SK-N-SH (cell line): ENCODE measurements around the gene DDX24. TPM values are rescaled to one million over a fixed set of nuclear protein-coding genes. Genes with fewer than 3 reads are reported as not detected.

Source experiments
- CTCF ChIA-PET: fragments of 300-600, 350-600 bp; formaldehyde crosslinking; extraction: SDS; loops from one replicate; lab custom pipeline; 2021; lab: Yijun Ruan, JAX
- POLR2A ChIA-PET: fragments of 350-600 bp; sonication (Branson Sonifier 250); formaldehyde crosslinking; extraction: SDS; loops from one replicate; lab custom pipeline; 2020; ENCODE audit warnings: antibody characterized with exemption, inconsistent platforms; lab: Yijun Ruan, JAX
- DNase-seq: peaks from one replicate; pipeline ENCODE4 v3.0.0; 2012
- H2AFZ ChIP-seq: fragments of 200-600 bp; sonication (generic); 2 replicates; pipeline ENCODE4 v1.8.1; 2016; ENCODE audit warnings: antibody characterized with exemption, mild to moderate bottlenecking, low read depth
- H3F3A ChIP-seq: fragments of 200-600 bp; sonication (generic); replicated peaks from 2 replicates; pipeline ENCODE3; 2016; ENCODE audit warnings: antibody characterized with exemption, mild to moderate bottlenecking; ENCODE audit not compliant: insufficient read depth
- H3K27ac ChIP-seq, 2 experiments: fragments of 200-500 bp in 1 of 2; fragments of 200-600 bp in 1 of 2; sonication (Bioruptor generic) in 1 of 2; sonication (generic), shearing (Covaris generic) in 1 of 2; 2 replicates each; pipeline versions ENCODE4 v1.5.1 to v1.6.1; 2014 to 2016; ENCODE audit warnings: low read depth in 2 of 2, inconsistent platforms in 1 of 2, low read length in 1 of 2, mild to moderate bottlenecking in 1 of 2, mixed read lengths in 1 of 2
- H3K27me3 ChIP-seq: fragments of 200-600 bp; sonication (generic), shearing (Covaris generic); 2 replicates; pipeline ENCODE4 v1.6.1; 2016; ENCODE audit warnings: mixed run types; ENCODE audit not compliant: insufficient read depth
- H3K36me3 ChIP-seq, 2 experiments: fragments of 200-500 bp in 1 of 2; fragments of 200-600 bp in 1 of 2; sonication (Bioruptor generic) in 1 of 2; sonication (generic) in 1 of 2; replicated peaks in 1 of 2; 2 replicates each; pipeline versions ENCODE3 to v1.5.1; 2014 to 2016; ENCODE audit warnings: low read length in 1 of 2, mild to moderate bottlenecking in 1 of 2; ENCODE audit not compliant: insufficient read depth in 2 of 2, control insufficient read depth in 1 of 2
- H3K4me1 ChIP-seq, 2 experiments: fragments of 200-500 bp in 1 of 2; fragments of 200-600 bp in 1 of 2; sonication (Bioruptor generic) in 1 of 2; sonication (generic), shearing (Covaris generic) in 1 of 2; 2 replicates each; pipeline versions ENCODE4 v1.5.1 to v1.6.1; 2014 to 2016; ENCODE audit warnings: low read depth in 1 of 2, low read length in 1 of 2, mixed run types in 1 of 2; ENCODE audit not compliant: insufficient read depth in 2 of 2, control insufficient read depth in 1 of 2
- H3K4me2 ChIP-seq: fragments of 200-600 bp; sonication (generic), shearing (Covaris generic); 2 replicates; pipeline ENCODE4 v1.6.1; 2017; ENCODE audit warnings: mixed run types
- H3K4me3 ChIP-seq, 2 experiments: fragments of 200-500 bp in 1 of 2; fragments of 200-600 bp in 1 of 2; sonication (Bioruptor generic) in 1 of 2; sonication (generic), shearing (Covaris generic) in 1 of 2; 2 replicates each; pipeline versions ENCODE4 v1.5.1 to v1.8.1; 2014 to 2016; ENCODE audit warnings: low read depth in 2 of 2, inconsistent platforms in 1 of 2, low read length in 1 of 2, mild to moderate bottlenecking in 1 of 2, mixed read lengths in 1 of 2, moderate library complexity in 1 of 2
- H3K79me2 ChIP-seq: fragments of 200-600 bp; sonication (generic); 2 replicates; pipeline ENCODE4 v1.8.1; 2017; ENCODE audit warnings: mild to moderate bottlenecking; ENCODE audit not compliant: insufficient read depth
- H3K9ac ChIP-seq: fragments of 200-600 bp; sonication (generic); 2 replicates; pipeline ENCODE4 v1.6.1; 2017; ENCODE audit warnings: mixed run types
- H3K9me2 ChIP-seq: fragments of 200-600 bp; sonication (generic); 2 replicates; pipeline ENCODE4 v1.6.1; 2017; ENCODE audit warnings: mixed run types
- H3K9me3 ChIP-seq: fragments of 200-600 bp; sonication (generic); 2 replicates; pipeline ENCODE4 v1.6.1; 2017; ENCODE audit warnings: mixed run types, mild to moderate bottlenecking, moderate library complexity
- H4K20me1 ChIP-seq: fragments of 200-600 bp; sonication (generic); 2 replicates; pipeline ENCODE4 v1.6.1; 2017; ENCODE audit warnings: mild to moderate bottlenecking, mixed run types; ENCODE audit not compliant: insufficient read depth
- CHD2 ChIP-seq: fragments of 150-350 bp; IDR thresholded peaks from 2 replicates; pipeline ENCODE4 v1.6.1; 2018; ENCODE audit warnings: low read length; ENCODE audit not compliant: partially characterized antibody
- ELF1 ChIP-seq: IDR thresholded peaks from 2 replicates; pipeline ENCODE4 v1.4.0; 2012
- EP300 ChIP-seq, 2 experiments: IDR thresholded peaks; 2 replicates each; pipeline versions ENCODE4 v1.4.0 to v1.6.1; 2012; ENCODE audit warnings: borderline replicate concordance in 1 of 2, low read depth in 1 of 2, low read length in 1 of 2
- EZH2phosphoT487 ChIP-seq: fragments of 200-600 bp; sonication (generic); IDR thresholded peaks from 2 replicates; pipeline ENCODE4 v1.6.1; 2017; ENCODE audit warnings: low read depth, mixed run types, mild to moderate bottlenecking, antibody characterized with exemption, moderate library complexity, borderline replicate concordance
- FOSL2 ChIP-seq: IDR thresholded peaks from 2 replicates; pipeline ENCODE4 v1.4.0; 2012; ENCODE audit warnings: low read depth, mild to moderate bottlenecking, moderate library complexity, borderline replicate concordance
- GATA2 ChIP-seq: sonication (generic); formaldehyde crosslinking; IDR thresholded peaks from 2 replicates; pipeline ENCODE4 v1.5.0; 2020; ENCODE audit warnings: mild to moderate bottlenecking, missing genetic modification reagents
- JUND ChIP-seq: IDR thresholded peaks from 2 replicates; pipeline ENCODE4 v1.4.0; 2012
- MEF2A ChIP-seq: IDR thresholded peaks from 2 replicates; pipeline ENCODE4 v1.4.0; 2012; ENCODE audit warnings: low read depth, borderline replicate concordance
- MXI1 ChIP-seq: IDR thresholded peaks from 2 replicates; pipeline ENCODE4 v1.6.1; 2012; ENCODE audit warnings: mild to moderate bottlenecking, low read depth, low read length, improper control_type of control experiment
- NFIC ChIP-seq: IDR thresholded peaks from 2 replicates; pipeline ENCODE4 v1.4.0; 2012; ENCODE audit warnings: borderline replicate concordance
- NRF1 ChIP-seq: IDR thresholded peaks from 2 replicates; pipeline ENCODE4 v1.6.1; 2012; ENCODE audit warnings: low read depth, mild to moderate bottlenecking, low read length
- POLR2AphosphoS5 ChIP-seq: IDR thresholded peaks from 2 replicates; pipeline ENCODE4 v1.6.1; 2012; ENCODE audit warnings: low read depth, low read length
- RCOR1 ChIP-seq: fragments of 150-350 bp; IDR thresholded peaks from 2 replicates; pipeline ENCODE4 v1.6.1; 2017; ENCODE audit warnings: antibody characterized with exemption, low read length
- SIN3A ChIP-seq: IDR thresholded peaks from 2 replicates; pipeline ENCODE4 v1.6.1; 2012; ENCODE audit warnings: low read depth, mild to moderate bottlenecking, low read length, moderate library complexity, borderline replicate concordance
- TAF1 ChIP-seq: IDR thresholded peaks from 2 replicates; pipeline ENCODE4 v1.6.1; 2012; ENCODE audit warnings: low read depth, mild to moderate bottlenecking, low read length, moderate library complexity, borderline replicate concordance
- TCF12 ChIP-seq: IDR thresholded peaks from 2 replicates; pipeline ENCODE4 v1.4.0; 2012
- TEAD4 ChIP-seq: IDR thresholded peaks from 2 replicates; pipeline ENCODE4 v1.4.0; 2012; ENCODE audit warnings: mild to moderate bottlenecking, borderline replicate concordance; ENCODE audit not compliant: insufficient read depth
- YY1 ChIP-seq: IDR thresholded peaks from 2 replicates; pipeline ENCODE4 v1.4.0; 2012; ENCODE audit warnings: low read depth, mild to moderate bottlenecking
- WGBS: methylation state at CpG from one replicate; pipeline ENCODE4 v1.1.6; 2017; ENCODE audit warnings: low lambda C conversion rate; 5-methylcytosine and 5-hydroxymethylcytosine counted together
- polyA plus RNA-seq, 3 experiments: library from polyadenylated mRNA; depleted of rRNA; stranded (reverse); fragments of >200 nt; gene quantifications; 2 replicates each; pipeline ENCODE4 v1.2.3, GENCODE V29; 2012
- TF ChIP-seq, protein P1 (sequence below): IDR thresholded peaks from 2 replicates; pipeline ENCODE4 v1.6.1; 2012; ENCODE audit warnings: mild to moderate bottlenecking, low read depth, low read length, moderate library complexity
- TF ChIP-seq, protein P2 (sequence below): fragments of 150-350 bp; IDR thresholded peaks from 2 replicates; pipeline ENCODE4 v1.6.1; 2017; ENCODE audit warnings: antibody characterized with exemption, low read length, low read depth, borderline replicate concordance
- TF ChIP-seq, protein P3 (sequence below): IDR thresholded peaks from 2 replicates; pipeline ENCODE4 v1.4.0; 2012; ENCODE audit warnings: low read depth
- TF ChIP-seq, protein P4 (sequence below): IDR thresholded peaks from 2 replicates; pipeline ENCODE4; 2012

DDX24 gene
- polyA plus RNA-seq, 1 of the 3 experiments (the other 2 are of a cell fraction), result 108 TPM

DNA sequence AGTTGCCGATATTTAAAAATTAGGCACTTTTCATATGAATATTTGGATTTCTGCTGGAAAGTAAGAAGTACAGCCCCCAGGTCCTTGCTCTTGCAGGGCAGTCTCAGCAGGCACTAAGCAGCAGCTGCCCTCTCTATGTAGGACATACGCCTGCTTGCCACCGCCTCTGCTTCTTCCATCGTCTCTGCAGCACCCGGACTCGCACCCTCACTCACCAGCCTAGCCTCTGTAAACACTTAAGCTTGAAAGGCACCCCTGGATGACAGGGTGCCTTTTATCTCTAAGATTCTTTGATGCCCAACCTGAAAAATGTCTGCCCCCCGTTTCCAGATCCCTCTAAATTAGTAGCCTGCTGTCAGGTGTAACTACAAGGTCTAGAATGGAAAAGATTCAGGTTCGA, 35.9 kb downstream of the DDX24 start:
- Histone ChIP-seq H3K79me2 (no peaks in the 10 kb centered on the region), H3K9ac (no peak overlapping the region), H3K27me3 (no peaks in the 10 kb centered on the region), H4K20me1 (no peaks in the 10 kb centered on the region), H3K4me3 (no peak overlapping the region), H3K9me2 (no peaks in the 10 kb centered on the region), H3K9me3 (no peaks in the 10 kb centered on the region), H3F3A (no peaks in the 10 kb centered on the region), H3K4me1 (peaks cover 0 to 12% of the 10 kb centered on the region in 2 experiments; a peak in 2 of 4 replicates), H2AFZ (no peak overlapping the region), H3K36me3 (peaks cover 11 to 64% of the 10 kb centered on the region in 2 experiments), H3K4me2 (no peak overlapping the region), H3K27ac (no peak overlapping the region; a peak in 1 of 4 replicates)
- 96% methylated on average over 8 of the region's 8 CpGs for WGBS
- ChIA-PET POLR2A (no interaction called here), CTCF (interaction anchor here (1.0 to 8.1 kb wide), 4 partner anchors 8 to 93 kb away, joined by 3 to 74 read pairs (median 6); no protein-coding TSS in a partner anchor)
- TF ChIP-seq FOSL2 (no peak), EP300 (IDR thresholded peaks at IDR 0.05; ENCODE audit: borderline replicate concordance in 1 of 2, low read depth in 1 of 2, low read length in 1 of 2) (no peak), MEF2A (no peak), EZH2phosphoT487 (no peak), JUND (no peak), NRF1 (no peak), POLR2AphosphoS5 (no peak), YY1 (no peak)
- TF ChIP-seq, protein P1, sequence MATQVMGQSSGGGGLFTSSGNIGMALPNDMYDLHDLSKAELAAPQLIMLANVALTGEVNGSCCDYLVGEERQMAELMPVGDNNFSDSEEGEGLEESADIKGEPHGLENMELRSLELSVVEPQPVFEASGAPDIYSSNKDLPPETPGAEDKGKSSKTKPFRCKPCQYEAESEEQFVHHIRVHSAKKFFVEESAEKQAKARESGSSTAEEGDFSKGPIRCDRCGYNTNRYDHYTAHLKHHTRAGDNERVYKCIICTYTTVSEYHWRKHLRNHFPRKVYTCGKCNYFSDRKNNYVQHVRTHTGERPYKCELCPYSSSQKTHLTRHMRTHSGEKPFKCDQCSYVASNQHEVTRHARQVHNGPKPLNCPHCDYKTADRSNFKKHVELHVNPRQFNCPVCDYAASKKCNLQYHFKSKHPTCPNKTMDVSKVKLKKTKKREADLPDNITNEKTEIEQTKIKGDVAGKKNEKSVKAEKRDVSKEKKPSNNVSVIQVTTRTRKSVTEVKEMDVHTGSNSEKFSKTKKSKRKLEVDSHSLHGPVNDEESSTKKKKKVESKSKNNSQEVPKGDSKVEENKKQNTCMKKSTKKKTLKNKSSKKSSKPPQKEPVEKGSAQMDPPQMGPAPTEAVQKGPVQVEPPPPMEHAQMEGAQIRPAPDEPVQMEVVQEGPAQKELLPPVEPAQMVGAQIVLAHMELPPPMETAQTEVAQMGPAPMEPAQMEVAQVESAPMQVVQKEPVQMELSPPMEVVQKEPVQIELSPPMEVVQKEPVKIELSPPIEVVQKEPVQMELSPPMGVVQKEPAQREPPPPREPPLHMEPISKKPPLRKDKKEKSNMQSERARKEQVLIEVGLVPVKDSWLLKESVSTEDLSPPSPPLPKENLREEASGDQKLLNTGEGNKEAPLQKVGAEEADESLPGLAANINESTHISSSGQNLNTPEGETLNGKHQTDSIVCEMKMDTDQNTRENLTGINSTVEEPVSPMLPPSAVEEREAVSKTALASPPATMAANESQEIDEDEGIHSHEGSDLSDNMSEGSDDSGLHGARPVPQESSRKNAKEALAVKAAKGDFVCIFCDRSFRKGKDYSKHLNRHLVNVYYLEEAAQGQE, result no peak
- TF ChIP-seq, protein P2, sequence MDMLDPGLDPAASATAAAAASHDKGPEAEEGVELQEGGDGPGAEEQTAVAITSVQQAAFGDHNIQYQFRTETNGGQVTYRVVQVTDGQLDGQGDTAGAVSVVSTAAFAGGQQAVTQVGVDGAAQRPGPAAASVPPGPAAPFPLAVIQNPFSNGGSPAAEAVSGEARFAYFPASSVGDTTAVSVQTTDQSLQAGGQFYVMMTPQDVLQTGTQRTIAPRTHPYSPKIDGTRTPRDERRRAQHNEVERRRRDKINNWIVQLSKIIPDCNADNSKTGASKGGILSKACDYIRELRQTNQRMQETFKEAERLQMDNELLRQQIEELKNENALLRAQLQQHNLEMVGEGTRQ, result no peak
- no peak for DNase-seq

DNA sequence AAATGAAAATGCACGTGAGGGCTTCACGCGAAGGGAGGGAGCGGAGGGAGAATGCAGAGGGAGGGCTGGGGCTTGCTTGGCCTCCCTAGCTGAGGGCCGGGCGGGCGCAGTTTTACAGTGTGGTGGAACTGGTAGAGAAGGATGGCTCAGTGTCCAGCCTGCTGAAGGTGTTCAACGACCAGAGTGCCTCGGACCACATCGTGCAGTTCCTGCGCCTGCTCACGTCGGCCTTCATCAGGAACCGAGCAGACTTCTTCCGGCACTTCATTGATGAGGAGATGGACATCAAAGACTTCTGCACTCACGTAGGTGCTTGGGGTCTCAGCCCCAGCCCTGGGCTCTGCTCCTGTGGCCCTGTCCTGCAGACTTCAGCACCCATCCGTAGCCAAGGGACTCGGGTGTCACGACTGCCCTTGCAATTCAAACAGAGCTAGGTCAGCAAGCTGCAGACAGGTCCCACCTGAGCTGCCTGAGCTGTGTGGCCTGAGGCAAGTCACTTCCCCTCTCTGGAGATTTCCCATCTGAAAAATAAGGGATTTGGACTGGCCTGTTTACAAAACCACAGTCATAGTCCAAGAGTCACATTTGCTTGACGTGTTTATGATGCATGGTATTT, 36.4 kb downstream of the DDX24 start:
- WGBS, result 94% methylated on average over 12 of the region's 20 CpGs
- Histone ChIP-seq H3K4me2 (no peak overlapping the region), H4K20me1 (no peaks in the 10 kb centered on the region), H3K79me2 (no peaks in the 10 kb centered on the region), H2AFZ (no peak overlapping the region), H3K9ac (no peak overlapping the region), H3K27me3 (no peaks in the 10 kb centered on the region), H3K36me3 (peaks cover 6 to 60% of the 10 kb centered on the region in 2 experiments), H3K27ac (no peak overlapping the region), H3K9me3 (no peaks in the 10 kb centered on the region), H3K4me1 (peaks cover 0 to 12% of the 10 kb centered on the region in 2 experiments; a peak in 2 of 4 replicates), H3K4me3 (no peak overlapping the region), H3F3A (no peaks in the 10 kb centered on the region), H3K9me2 (no peaks in the 10 kb centered on the region)
- no peak for DNase-seq
- CTCF ChIA-PET, result interaction anchor here (0.8 to 8.1 kb wide), 8 partner anchors 7 to 136 kb away, joined by 3 to 74 read pairs (median 3); no protein-coding TSS in a partner anchor
- POLR2A ChIA-PET, result no interaction called here
- TF ChIP-seq RCOR1 (no peak), CHD2 (no peak), NFIC (no peak), TAF1 (no peak), GATA2 (no peak), TEAD4 (no peak), EP300 (IDR thresholded peaks at IDR 0.05; ENCODE audit: borderline replicate concordance in 1 of 2, low read depth in 1 of 2, low read length in 1 of 2) (no peak), NRF1 (no peak), YY1 (no peak), TCF12 (no peak), ELF1 (no peak), SIN3A (no peak), MXI1 (no peak)
- TF ChIP-seq, protein P3, sequence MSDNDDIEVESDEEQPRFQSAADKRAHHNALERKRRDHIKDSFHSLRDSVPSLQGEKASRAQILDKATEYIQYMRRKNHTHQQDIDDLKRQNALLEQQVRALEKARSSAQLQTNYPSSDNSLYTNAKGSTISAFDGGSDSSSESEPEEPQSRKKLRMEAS, result no peak
- TF ChIP-seq, protein P4, sequence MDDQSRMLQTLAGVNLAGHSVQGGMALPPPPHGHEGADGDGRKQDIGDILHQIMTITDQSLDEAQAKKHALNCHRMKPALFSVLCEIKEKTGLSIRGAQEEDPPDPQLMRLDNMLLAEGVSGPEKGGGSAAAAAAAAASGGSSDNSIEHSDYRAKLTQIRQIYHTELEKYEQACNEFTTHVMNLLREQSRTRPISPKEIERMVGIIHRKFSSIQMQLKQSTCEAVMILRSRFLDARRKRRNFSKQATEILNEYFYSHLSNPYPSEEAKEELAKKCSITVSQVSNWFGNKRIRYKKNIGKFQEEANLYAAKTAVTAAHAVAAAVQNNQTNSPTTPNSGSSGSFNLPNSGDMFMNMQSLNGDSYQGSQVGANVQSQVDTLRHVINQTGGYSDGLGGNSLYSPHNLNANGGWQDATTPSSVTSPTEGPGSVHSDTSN, result no peak
